ENCODE data around the gene CSNK1E.

DNA sequence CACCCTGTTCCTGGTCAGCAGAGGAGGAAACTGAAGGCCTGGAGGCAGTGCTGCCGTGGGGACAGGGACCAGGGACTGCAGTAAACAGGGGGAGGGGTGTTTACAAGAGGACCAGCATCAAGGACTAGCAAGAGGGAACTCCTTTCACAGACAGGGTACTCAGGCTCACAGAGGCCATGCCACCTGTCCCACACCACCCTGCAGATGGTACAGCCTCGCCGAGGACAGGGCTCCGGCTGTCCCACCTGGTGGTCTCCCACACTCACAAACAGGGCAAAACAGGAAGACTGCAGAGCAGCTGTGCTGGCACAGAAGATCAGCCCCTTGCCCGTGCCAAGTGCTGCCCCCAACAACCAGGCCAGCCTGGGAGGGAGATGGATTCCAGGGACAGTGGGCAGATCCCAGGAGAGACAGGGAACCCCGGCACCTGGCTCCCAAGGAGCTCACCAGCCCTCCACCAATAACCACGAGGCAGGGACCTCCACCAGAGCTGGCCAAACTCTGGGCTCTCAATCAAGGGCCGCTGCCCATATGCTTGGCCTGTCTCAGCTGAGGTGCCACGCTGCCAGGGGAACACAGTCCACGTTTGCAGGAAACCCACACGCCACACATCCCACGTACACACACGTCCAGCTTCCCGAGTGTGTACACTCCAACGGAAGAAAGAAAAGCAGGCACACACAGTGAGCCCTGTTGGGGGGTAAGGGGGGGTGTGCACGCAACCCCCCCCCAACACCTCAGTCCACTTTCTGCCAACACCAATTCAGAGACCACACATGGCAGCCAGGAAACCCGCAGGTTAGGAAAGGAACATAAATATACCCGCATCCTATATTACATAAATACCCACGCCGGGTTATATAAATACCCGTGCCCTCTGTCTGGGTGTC, 2.1 kb downstream of the CSNK1E start:
- TF ChIP-seq, protein P1, sequence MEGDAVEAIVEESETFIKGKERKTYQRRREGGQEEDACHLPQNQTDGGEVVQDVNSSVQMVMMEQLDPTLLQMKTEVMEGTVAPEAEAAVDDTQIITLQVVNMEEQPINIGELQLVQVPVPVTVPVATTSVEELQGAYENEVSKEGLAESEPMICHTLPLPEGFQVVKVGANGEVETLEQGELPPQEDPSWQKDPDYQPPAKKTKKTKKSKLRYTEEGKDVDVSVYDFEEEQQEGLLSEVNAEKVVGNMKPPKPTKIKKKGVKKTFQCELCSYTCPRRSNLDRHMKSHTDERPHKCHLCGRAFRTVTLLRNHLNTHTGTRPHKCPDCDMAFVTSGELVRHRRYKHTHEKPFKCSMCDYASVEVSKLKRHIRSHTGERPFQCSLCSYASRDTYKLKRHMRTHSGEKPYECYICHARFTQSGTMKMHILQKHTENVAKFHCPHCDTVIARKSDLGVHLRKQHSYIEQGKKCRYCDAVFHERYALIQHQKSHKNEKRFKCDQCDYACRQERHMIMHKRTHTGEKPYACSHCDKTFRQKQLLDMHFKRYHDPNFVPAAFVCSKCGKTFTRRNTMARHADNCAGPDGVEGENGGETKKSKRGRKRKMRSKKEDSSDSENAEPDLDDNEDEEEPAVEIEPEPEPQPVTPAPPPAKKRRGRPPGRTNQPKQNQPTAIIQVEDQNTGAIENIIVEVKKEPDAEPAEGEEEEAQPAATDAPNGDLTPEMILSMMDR (IDR thresholded peaks at IDR 0.05; ENCODE audit: poor library complexity), result no peak
- TF ChIP-seq EZH2 (IDR thresholded peaks at IDR 0.05; ENCODE audit: borderline replicate concordance), result no peak
